ENCODE data around the gene SUPT4H1.

DNA sequence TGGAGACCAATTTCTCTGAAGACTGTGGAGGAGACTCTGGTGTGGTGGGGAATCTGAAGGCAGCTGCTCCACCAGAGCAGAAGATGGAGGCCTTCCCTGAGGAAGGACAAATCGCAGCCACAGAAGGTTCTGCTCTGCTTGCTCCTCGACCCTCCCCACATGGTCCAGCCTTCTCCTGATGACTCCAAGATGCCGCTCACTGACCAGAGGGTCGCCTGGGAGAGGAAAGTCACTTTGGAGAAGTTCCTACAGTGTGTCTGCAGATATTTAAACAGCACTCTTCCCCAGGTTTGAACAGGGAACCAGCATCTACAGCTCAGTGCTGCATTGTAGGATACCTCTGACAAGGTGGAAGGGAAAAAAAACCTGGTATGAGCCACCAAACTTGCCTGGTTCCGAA, 21.0 kb upstream of the SUPT4H1 start:
- no peak for TF ChIP-seq RAD21 (IDR thresholded peaks at IDR 0.05; ENCODE audit: low read depth)
- TF ChIP-seq, protein P1, sequence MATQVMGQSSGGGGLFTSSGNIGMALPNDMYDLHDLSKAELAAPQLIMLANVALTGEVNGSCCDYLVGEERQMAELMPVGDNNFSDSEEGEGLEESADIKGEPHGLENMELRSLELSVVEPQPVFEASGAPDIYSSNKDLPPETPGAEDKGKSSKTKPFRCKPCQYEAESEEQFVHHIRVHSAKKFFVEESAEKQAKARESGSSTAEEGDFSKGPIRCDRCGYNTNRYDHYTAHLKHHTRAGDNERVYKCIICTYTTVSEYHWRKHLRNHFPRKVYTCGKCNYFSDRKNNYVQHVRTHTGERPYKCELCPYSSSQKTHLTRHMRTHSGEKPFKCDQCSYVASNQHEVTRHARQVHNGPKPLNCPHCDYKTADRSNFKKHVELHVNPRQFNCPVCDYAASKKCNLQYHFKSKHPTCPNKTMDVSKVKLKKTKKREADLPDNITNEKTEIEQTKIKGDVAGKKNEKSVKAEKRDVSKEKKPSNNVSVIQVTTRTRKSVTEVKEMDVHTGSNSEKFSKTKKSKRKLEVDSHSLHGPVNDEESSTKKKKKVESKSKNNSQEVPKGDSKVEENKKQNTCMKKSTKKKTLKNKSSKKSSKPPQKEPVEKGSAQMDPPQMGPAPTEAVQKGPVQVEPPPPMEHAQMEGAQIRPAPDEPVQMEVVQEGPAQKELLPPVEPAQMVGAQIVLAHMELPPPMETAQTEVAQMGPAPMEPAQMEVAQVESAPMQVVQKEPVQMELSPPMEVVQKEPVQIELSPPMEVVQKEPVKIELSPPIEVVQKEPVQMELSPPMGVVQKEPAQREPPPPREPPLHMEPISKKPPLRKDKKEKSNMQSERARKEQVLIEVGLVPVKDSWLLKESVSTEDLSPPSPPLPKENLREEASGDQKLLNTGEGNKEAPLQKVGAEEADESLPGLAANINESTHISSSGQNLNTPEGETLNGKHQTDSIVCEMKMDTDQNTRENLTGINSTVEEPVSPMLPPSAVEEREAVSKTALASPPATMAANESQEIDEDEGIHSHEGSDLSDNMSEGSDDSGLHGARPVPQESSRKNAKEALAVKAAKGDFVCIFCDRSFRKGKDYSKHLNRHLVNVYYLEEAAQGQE (IDR thresholded peaks at IDR 0.05; ENCODE audit: low read depth): no peak
- no peak for TF ChIP-seq FOXM1 (IDR thresholded peaks at IDR 0.05; ENCODE audit: borderline replicate concordance, low read depth)
- TF ChIP-seq EP300 (IDR thresholded peaks at IDR 0.05; ENCODE audit: borderline replicate concordance): no peak
- no peak for TF ChIP-seq CEBPB (IDR thresholded peaks at IDR 0.05)
- TF ChIP-seq, protein P2, sequence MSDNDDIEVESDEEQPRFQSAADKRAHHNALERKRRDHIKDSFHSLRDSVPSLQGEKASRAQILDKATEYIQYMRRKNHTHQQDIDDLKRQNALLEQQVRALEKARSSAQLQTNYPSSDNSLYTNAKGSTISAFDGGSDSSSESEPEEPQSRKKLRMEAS (IDR thresholded peaks at IDR 0.05): no peak
- no peak for TF ChIP-seq EGR1 (IDR thresholded peaks at IDR 0.05)
- TF ChIP-seq, protein P3, sequence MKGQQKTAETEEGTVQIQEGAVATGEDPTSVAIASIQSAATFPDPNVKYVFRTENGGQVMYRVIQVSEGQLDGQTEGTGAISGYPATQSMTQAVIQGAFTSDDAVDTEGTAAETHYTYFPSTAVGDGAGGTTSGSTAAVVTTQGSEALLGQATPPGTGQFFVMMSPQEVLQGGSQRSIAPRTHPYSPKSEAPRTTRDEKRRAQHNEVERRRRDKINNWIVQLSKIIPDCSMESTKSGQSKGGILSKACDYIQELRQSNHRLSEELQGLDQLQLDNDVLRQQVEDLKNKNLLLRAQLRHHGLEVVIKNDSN (IDR thresholded peaks at IDR 0.05): no peak
- no peak for TF ChIP-seq YY1 (IDR thresholded peaks at IDR 0.05; ENCODE audit: low read depth)
- no peak for TF ChIP-seq TCF12 (IDR thresholded peaks at IDR 0.05; ENCODE audit: low read depth)
- TF ChIP-seq TAF1 (IDR thresholded peaks at IDR 0.05; ENCODE audit: low read depth): no peak
- TF ChIP-seq CREB1 (IDR thresholded peaks at IDR 0.05; ENCODE audit: low read depth): no peak

Measured in Ishikawa (cell line).